OCI-LY3 (cell line): ENCODE data around the gene EMP1.

ENCODE experiments used
- H2AFZ ChIP-seq: fragments of 200-600, 300-600 bp; shearing (Covaris generic); 2 replicates; pipeline ENCODE4 v1.6.0; 2014; ENCODE audit warnings: antibody characterized with exemption, low read depth, low read length
- H3K27ac ChIP-seq: fragments of 200-600, 300-600 bp; sonication (generic); 2 replicates; pipeline ENCODE4 v1.5.1; 2014; ENCODE audit warnings: mild to moderate bottlenecking, low read length, moderate library complexity, mixed read lengths
- H3K27me3 ChIP-seq: fragments of 200-600, 300-600 bp; sonication (generic); 2 replicates; pipeline ENCODE4 v1.6.1; 2014; ENCODE audit warnings: low read depth, low read length, mixed read lengths
- H3K36me3 ChIP-seq: fragments of 200-600, 300-600 bp; sonication (generic); replicated peaks from 2 replicates; pipeline ENCODE3; 2014; ENCODE audit warnings: low read depth, low read length, mixed read lengths
- H3K4me1 ChIP-seq: fragments of 300-600, 200-600 bp; sonication (generic); 2 replicates; pipeline ENCODE4 v1.6.1; 2014; ENCODE audit warnings: low read length, mixed read lengths
- H3K4me2 ChIP-seq: fragments of 200-600, 300-600 bp; sonication (generic); 2 replicates; pipeline ENCODE4 v1.6.1; 2014; ENCODE audit warnings: low read length, mixed read lengths
- H3K4me3 ChIP-seq: fragments of 300-600, 200-600 bp; sonication (generic); 2 replicates; pipeline ENCODE4 v1.5.1; 2014; ENCODE audit warnings: antibody characterized with exemption, mild to moderate bottlenecking, low read length, moderate library complexity
- H3K79me2 ChIP-seq: fragments of 300-600, 200-600 bp; shearing (Covaris generic); 2 replicates; pipeline ENCODE4 v1.6.1; 2014; ENCODE audit warnings: mild to moderate bottlenecking, low read length, mixed read lengths
- H3K9ac ChIP-seq: fragments of 300-600, 200-600 bp; shearing (Covaris generic); 2 replicates; pipeline ENCODE4 v1.6.0; 2014; ENCODE audit warnings: mild to moderate bottlenecking, low read length, moderate library complexity
- H3K9me3 ChIP-seq: fragments of 200-600, 300-600 bp; shearing (Covaris generic); 2 replicates; pipeline ENCODE4 v1.6.1; 2014; ENCODE audit warnings: low read length, mixed read lengths; ENCODE audit not compliant: insufficient read depth
- H4K20me1 ChIP-seq: fragments of 200-600, 300-600 bp; sonication (generic); 2 replicates; pipeline ENCODE4 v1.6.1; 2016; ENCODE audit warnings: low read length, mixed read lengths; ENCODE audit not compliant: insufficient read depth
- EZH2phosphoT487 ChIP-seq: fragments of 200-600 bp; shearing (Covaris generic); IDR thresholded peaks from 2 replicates; pipeline ENCODE4 v1.6.1; 2018; ENCODE audit warnings: antibody characterized with exemption, mixed run types, low read depth
- TF ChIP-seq, protein P1 (sequence below): fragments of 200-600, 300-600 bp; sonication (generic); IDR thresholded peaks from 2 replicates; pipeline ENCODE4 v1.5.1; 2014; ENCODE audit warnings: antibody characterized with exemption, low read length, low read depth

Gene EMP1

DNA sequence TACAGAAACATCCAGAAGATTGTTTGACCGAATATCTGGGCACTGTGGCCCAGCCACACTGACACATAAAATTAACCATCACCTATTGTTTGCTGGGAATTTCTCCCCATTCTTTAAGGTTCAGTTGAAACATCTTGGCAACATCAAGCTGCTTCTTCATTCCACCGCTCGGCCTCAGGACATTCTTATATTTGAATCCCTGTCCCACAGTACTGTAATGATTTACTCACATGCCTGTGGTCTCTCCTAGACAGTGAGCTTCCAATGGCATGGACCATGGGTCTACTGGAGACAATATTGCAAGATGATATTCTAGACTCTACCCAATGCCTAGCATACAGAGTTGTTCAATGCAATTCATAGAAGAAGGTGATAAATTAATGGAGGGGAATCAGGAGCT, 56.1 kb downstream of the EMP1 start:
- H3K4me2 ChIP-seq: no peak overlapping the region
- H3K36me3 ChIP-seq: no peaks in the 10 kb centered on the region
- H3K27ac ChIP-seq: no peak overlapping the region
- no peak overlapping the region for H3K4me3 ChIP-seq
- no peaks in the 10 kb centered on the region for H3K9me3 ChIP-seq
- H2AFZ ChIP-seq: no peak overlapping the region
- no peaks in the 10 kb centered on the region for H4K20me1 ChIP-seq
- no peak overlapping the region for H3K9ac ChIP-seq
- H3K79me2 ChIP-seq: no peaks in the 10 kb centered on the region
- peaks cover 51% of the 10 kb centered on the region for H3K27me3 ChIP-seq
- no peak for TF ChIP-seq EZH2phosphoT487
- TF ChIP-seq, protein P1, sequence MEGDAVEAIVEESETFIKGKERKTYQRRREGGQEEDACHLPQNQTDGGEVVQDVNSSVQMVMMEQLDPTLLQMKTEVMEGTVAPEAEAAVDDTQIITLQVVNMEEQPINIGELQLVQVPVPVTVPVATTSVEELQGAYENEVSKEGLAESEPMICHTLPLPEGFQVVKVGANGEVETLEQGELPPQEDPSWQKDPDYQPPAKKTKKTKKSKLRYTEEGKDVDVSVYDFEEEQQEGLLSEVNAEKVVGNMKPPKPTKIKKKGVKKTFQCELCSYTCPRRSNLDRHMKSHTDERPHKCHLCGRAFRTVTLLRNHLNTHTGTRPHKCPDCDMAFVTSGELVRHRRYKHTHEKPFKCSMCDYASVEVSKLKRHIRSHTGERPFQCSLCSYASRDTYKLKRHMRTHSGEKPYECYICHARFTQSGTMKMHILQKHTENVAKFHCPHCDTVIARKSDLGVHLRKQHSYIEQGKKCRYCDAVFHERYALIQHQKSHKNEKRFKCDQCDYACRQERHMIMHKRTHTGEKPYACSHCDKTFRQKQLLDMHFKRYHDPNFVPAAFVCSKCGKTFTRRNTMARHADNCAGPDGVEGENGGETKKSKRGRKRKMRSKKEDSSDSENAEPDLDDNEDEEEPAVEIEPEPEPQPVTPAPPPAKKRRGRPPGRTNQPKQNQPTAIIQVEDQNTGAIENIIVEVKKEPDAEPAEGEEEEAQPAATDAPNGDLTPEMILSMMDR: no peak
- 0 out of 2 replicates have a peak, but pooled peaks cover 3% of the 10 kb centered on the region for H3K4me1 ChIP-seq

DNA sequence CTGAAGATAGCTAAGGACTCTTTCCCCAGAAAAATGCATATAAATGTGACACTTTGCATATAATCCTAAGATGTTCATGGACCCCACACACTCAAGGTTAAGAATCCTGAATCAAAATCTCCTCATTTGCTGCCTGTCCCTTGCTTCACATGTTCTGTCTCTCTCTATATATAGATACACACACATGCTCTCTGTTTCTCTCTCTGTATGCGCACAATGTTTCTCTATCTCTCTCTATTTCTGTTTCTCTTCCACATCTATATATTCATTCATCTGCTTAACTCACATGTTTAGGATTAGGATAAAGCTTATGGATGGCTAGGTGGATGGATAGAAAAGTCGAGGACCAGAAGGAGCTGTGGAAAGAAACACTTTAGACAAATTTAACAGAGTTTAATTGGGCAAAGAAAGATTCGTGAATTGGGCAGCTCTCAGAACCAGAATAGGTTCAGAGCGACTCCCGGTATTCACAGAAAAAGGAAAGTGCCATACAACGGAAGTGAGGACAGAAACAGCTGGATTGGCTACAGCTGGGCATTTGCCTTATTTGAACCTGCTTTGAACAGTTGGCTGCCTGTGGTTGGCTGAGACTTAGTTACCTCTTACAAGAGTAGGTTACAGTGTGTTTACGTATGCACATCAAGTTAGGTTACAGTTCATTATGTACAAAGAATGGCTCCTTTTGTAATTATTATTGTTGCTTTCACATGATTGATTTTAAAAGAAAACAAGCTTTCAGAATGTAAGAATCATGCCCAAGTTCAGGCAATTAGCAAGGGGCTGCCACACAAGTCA, 57.6 kb downstream of the EMP1 start:
- Histone ChIP-seq H3K9me3 (no peaks in the 10 kb centered on the region), H3K9ac (no peak overlapping the region), H3K4me3 (no peak overlapping the region), H4K20me1 (no peaks in the 10 kb centered on the region), H3K79me2 (no peaks in the 10 kb centered on the region), H3K27ac (no peak overlapping the region), H3K4me2 (no peak overlapping the region), H3K27me3 (peaks cover 38% of the 10 kb centered on the region), H3K36me3 (no peaks in the 10 kb centered on the region), H3K4me1 (0 out of 2 replicates have a peak, but pooled peaks cover 3% of the 10 kb centered on the region), H2AFZ (no peak overlapping the region)
- TF ChIP-seq EZH2phosphoT487: no peak
- TF ChIP-seq, protein P1: no peak

DNA sequence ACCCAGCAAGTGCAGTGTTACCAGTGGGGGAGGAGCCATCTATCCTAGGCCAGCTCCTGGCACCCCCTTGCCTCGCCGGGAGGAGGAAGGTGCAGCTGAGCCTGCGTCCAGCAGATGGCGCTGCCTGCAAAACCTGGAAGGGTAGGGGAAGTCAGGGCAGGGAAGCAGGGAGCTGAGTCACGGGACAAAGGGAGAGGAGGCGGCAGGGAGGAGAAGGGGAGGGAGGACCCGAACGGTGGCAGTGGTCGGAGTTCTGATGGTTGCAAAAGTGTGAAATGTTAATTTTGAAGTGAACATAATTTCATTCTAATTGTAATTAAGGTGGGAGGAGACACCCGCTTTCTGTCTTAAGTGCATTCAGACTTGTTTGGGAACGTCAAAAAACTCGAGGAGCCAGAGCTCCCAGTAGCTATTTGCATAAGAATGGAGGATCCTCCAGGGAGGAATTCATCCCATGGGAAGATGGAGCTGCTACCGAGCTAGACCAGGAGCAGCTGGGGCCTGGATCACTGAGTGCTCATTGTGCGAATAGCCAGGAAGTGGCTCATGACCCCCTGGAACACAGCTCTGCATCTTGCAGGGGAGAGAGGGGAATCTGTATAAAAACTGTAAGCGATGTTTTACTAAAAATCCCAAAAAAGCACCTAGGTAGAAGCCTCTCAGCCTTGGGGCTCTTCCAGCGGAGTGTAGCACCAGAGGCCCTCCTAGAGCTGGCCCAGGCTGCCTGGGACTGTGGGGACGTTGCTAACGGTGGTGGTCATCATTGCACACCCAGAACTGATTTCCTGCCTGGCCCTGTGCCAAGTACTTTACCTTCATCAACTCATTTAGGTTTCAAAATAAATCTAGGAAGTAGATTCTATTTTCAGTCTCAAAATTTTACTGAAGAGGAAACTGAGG, 59.5 kb downstream of the EMP1 start:
- Histone ChIP-seq H3K79me2 (no peaks in the 10 kb centered on the region), H3K36me3 (no peaks in the 10 kb centered on the region), H3K27ac (no peak overlapping the region), H4K20me1 (no peaks in the 10 kb centered on the region), H2AFZ (peak overlapping the region; percentile 62), H3K4me3 (peak overlapping the region; percentile 64), H3K9me3 (no peaks in the 10 kb centered on the region), H3K27me3 (peaks cover 25% of the 10 kb centered on the region), H3K4me2 (peak overlapping the region; percentile 68), H3K4me1 (0 out of 2 replicates have a peak, but pooled peaks cover 3% of the 10 kb centered on the region), H3K9ac (0 out of 2 replicates have a peak overlapping the region, but pooled peaks have one; percentile 4)
- no peak for TF ChIP-seq EZH2phosphoT487
- TF ChIP-seq, protein P1: peak; percentile 96

DNA sequence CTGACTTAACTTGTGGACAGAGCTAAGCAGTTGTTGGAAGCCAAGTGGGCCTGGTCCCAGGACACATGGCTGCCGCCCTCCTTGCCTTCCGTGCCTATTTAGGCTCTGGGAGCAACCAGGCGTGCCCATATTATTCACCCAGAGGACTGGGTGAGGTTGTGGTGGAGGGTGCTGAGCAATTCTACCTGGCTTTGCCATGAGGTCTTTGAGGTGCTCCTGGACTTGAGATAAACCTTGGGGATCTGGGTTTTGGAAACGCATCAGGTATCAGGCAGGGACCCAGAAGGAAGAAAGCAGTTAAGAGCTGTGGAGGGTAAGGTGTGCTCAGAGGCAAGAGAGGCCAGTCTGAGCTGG, 60.1 kb downstream of the EMP1 start:
- 0 out of 2 replicates have a peak, but pooled peaks cover 3% of the 10 kb centered on the region for H3K4me1 ChIP-seq
- H2AFZ ChIP-seq: 0 out of 2 replicates have a peak overlapping the region, but pooled peaks have one; percentile 62
- no peak overlapping the region for H3K9ac ChIP-seq
- no peaks in the 10 kb centered on the region for H3K79me2 ChIP-seq
- peaks cover 20% of the 10 kb centered on the region for H3K27me3 ChIP-seq
- H3K9me3 ChIP-seq: no peaks in the 10 kb centered on the region
- TF ChIP-seq EZH2phosphoT487: no peak
- TF ChIP-seq, protein P1: no peak
- H3K36me3 ChIP-seq: no peaks in the 10 kb centered on the region
- no peak overlapping the region for H3K27ac ChIP-seq
- no peaks in the 10 kb centered on the region for H4K20me1 ChIP-seq
- H3K4me2 ChIP-seq: no peak overlapping the region
- no peak overlapping the region for H3K4me3 ChIP-seq
